GM23338 (cell line): ENCODE results near the gene LRFN3.

Experiments used
- CREB1 ChIP-seq: fragments of 250-450 bp; sonication (Bioruptor Pico); IDR thresholded peaks from 2 replicates; pipeline ENCODE4 v1.5.0; 2020; ENCODE audit warnings: low read depth, mild to moderate bottlenecking, moderate library complexity
- EZH2 ChIP-seq: fragments of 200-600 bp; sonication (generic); IDR thresholded peaks from one replicate; pipeline ENCODE4 v1.8.0; 2017; ENCODE audit warnings: antibody characterized with exemption, mild to moderate bottlenecking, low read depth; ENCODE audit not compliant: unreplicated experiment
- EZH2phosphoT487 ChIP-seq: fragments of 200-600 bp; sonication (generic); IDR thresholded peaks from one replicate; pipeline ENCODE4 v1.8.1; 2018; ENCODE audit warnings: antibody characterized with exemption; ENCODE audit not compliant: unreplicated experiment
- JUNB ChIP-seq: IDR thresholded peaks from one replicate; pipeline ENCODE4 v1.6.1; 2016; ENCODE audit warnings: antibody characterized with exemption; ENCODE audit not compliant: unreplicated experiment
- NANOG ChIP-seq: IDR thresholded peaks from 2 replicates; pipeline ENCODE4 v1.6.1; 2016; ENCODE audit warnings: antibody characterized with exemption, borderline replicate concordance
- POLR2AphosphoS5 ChIP-seq: IDR thresholded peaks from 2 replicates; pipeline ENCODE4 v1.6.1; 2016; ENCODE audit warnings: antibody characterized with exemption, low read depth
- STAT1 ChIP-seq: IDR thresholded peaks from one replicate; pipeline ENCODE4 v1.6.1; 2016; ENCODE audit warnings: antibody characterized with exemption; ENCODE audit not compliant: unreplicated experiment
- ZNF114 ChIP-seq: fragments of 250-450 bp; sonication (Bioruptor Pico); IDR thresholded peaks from 2 replicates; pipeline ENCODE4 v1.5.0; 2020; ENCODE audit warnings: mild to moderate bottlenecking, moderate library complexity
- ZNF331 ChIP-seq: fragments of 250-450 bp; sonication (Bioruptor Pico); IDR thresholded peaks from 2 replicates; pipeline ENCODE4 v1.5.0; 2020; ENCODE audit warnings: low read depth, mild to moderate bottlenecking, moderate library complexity
- TF ChIP-seq, protein P1 (sequence below), 2 experiments: fragments of 200-600 bp in 1 of 2; sonication (generic) in 1 of 2; conservative IDR thresholded peaks; 2 replicates each; pipeline versions ENCODE4 v1.5.1 to v1.6.1; 2016 to 2017; ENCODE audit warnings: antibody characterized with exemption in 2 of 2, low read depth in 2 of 2, mild to moderate bottlenecking in 2 of 2, moderate library complexity in 1 of 2
- TF ChIP-seq, protein P2 (sequence below): IDR thresholded peaks from one replicate; pipeline ENCODE4 v1.6.1; 2018; ENCODE audit warnings: antibody characterized with exemption; ENCODE audit not compliant: unreplicated experiment
- TF ChIP-seq, protein P3 (sequence below): IDR thresholded peaks from 2 replicates; pipeline ENCODE4 v1.6.1; 2016; ENCODE audit warnings: antibody characterized with exemption
- TF ChIP-seq, protein P4 (sequence below): fragments of 250-450 bp; sonication (Bioruptor Pico); IDR thresholded peaks from 2 replicates; pipeline ENCODE4 v1.5.0; 2020; ENCODE audit warnings: mild to moderate bottlenecking, moderate library complexity

DNA sequence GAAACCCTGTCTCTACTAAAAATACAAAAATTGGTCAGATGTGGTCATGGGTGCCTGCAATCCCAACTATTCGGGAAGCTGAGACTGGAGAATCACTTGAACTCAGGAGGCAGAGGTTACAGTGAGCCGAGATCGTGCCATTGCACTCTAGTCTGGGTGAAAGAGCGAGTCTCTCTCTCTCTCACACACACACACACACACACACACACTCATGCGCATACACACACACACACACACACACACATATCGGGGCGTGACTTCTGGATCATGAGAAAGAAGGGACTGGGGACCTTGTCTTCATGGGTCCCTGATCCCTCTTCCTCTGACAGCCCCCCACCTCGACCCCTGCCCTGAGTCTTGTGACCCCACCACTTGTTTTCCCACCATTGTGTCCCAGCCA, 47.0 kb downstream of the LRFN3 start:
- TF ChIP-seq EZH2 (no peak), POLR2AphosphoS5 (no peak), EZH2phosphoT487 (no peak), ZNF114 (CRISPR knock-in tag) (no peak), NANOG (no peak), JUNB (no peak), CREB1 (no peak), ZNF331 (CRISPR knock-in tag) (no peak), STAT1 (no peak)
- TF ChIP-seq, protein P1, sequence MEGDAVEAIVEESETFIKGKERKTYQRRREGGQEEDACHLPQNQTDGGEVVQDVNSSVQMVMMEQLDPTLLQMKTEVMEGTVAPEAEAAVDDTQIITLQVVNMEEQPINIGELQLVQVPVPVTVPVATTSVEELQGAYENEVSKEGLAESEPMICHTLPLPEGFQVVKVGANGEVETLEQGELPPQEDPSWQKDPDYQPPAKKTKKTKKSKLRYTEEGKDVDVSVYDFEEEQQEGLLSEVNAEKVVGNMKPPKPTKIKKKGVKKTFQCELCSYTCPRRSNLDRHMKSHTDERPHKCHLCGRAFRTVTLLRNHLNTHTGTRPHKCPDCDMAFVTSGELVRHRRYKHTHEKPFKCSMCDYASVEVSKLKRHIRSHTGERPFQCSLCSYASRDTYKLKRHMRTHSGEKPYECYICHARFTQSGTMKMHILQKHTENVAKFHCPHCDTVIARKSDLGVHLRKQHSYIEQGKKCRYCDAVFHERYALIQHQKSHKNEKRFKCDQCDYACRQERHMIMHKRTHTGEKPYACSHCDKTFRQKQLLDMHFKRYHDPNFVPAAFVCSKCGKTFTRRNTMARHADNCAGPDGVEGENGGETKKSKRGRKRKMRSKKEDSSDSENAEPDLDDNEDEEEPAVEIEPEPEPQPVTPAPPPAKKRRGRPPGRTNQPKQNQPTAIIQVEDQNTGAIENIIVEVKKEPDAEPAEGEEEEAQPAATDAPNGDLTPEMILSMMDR (conservative IDR thresholded peaks at IDR 0.05; ENCODE audit: low read depth in 2 of 2) = no peak
- TF ChIP-seq, protein P2, sequence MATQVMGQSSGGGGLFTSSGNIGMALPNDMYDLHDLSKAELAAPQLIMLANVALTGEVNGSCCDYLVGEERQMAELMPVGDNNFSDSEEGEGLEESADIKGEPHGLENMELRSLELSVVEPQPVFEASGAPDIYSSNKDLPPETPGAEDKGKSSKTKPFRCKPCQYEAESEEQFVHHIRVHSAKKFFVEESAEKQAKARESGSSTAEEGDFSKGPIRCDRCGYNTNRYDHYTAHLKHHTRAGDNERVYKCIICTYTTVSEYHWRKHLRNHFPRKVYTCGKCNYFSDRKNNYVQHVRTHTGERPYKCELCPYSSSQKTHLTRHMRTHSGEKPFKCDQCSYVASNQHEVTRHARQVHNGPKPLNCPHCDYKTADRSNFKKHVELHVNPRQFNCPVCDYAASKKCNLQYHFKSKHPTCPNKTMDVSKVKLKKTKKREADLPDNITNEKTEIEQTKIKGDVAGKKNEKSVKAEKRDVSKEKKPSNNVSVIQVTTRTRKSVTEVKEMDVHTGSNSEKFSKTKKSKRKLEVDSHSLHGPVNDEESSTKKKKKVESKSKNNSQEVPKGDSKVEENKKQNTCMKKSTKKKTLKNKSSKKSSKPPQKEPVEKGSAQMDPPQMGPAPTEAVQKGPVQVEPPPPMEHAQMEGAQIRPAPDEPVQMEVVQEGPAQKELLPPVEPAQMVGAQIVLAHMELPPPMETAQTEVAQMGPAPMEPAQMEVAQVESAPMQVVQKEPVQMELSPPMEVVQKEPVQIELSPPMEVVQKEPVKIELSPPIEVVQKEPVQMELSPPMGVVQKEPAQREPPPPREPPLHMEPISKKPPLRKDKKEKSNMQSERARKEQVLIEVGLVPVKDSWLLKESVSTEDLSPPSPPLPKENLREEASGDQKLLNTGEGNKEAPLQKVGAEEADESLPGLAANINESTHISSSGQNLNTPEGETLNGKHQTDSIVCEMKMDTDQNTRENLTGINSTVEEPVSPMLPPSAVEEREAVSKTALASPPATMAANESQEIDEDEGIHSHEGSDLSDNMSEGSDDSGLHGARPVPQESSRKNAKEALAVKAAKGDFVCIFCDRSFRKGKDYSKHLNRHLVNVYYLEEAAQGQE = no peak
- TF ChIP-seq, protein P3, sequence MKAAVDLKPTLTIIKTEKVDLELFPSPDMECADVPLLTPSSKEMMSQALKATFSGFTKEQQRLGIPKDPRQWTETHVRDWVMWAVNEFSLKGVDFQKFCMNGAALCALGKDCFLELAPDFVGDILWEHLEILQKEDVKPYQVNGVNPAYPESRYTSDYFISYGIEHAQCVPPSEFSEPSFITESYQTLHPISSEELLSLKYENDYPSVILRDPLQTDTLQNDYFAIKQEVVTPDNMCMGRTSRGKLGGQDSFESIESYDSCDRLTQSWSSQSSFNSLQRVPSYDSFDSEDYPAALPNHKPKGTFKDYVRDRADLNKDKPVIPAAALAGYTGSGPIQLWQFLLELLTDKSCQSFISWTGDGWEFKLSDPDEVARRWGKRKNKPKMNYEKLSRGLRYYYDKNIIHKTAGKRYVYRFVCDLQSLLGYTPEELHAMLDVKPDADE = no peak
- TF ChIP-seq, protein P4, sequence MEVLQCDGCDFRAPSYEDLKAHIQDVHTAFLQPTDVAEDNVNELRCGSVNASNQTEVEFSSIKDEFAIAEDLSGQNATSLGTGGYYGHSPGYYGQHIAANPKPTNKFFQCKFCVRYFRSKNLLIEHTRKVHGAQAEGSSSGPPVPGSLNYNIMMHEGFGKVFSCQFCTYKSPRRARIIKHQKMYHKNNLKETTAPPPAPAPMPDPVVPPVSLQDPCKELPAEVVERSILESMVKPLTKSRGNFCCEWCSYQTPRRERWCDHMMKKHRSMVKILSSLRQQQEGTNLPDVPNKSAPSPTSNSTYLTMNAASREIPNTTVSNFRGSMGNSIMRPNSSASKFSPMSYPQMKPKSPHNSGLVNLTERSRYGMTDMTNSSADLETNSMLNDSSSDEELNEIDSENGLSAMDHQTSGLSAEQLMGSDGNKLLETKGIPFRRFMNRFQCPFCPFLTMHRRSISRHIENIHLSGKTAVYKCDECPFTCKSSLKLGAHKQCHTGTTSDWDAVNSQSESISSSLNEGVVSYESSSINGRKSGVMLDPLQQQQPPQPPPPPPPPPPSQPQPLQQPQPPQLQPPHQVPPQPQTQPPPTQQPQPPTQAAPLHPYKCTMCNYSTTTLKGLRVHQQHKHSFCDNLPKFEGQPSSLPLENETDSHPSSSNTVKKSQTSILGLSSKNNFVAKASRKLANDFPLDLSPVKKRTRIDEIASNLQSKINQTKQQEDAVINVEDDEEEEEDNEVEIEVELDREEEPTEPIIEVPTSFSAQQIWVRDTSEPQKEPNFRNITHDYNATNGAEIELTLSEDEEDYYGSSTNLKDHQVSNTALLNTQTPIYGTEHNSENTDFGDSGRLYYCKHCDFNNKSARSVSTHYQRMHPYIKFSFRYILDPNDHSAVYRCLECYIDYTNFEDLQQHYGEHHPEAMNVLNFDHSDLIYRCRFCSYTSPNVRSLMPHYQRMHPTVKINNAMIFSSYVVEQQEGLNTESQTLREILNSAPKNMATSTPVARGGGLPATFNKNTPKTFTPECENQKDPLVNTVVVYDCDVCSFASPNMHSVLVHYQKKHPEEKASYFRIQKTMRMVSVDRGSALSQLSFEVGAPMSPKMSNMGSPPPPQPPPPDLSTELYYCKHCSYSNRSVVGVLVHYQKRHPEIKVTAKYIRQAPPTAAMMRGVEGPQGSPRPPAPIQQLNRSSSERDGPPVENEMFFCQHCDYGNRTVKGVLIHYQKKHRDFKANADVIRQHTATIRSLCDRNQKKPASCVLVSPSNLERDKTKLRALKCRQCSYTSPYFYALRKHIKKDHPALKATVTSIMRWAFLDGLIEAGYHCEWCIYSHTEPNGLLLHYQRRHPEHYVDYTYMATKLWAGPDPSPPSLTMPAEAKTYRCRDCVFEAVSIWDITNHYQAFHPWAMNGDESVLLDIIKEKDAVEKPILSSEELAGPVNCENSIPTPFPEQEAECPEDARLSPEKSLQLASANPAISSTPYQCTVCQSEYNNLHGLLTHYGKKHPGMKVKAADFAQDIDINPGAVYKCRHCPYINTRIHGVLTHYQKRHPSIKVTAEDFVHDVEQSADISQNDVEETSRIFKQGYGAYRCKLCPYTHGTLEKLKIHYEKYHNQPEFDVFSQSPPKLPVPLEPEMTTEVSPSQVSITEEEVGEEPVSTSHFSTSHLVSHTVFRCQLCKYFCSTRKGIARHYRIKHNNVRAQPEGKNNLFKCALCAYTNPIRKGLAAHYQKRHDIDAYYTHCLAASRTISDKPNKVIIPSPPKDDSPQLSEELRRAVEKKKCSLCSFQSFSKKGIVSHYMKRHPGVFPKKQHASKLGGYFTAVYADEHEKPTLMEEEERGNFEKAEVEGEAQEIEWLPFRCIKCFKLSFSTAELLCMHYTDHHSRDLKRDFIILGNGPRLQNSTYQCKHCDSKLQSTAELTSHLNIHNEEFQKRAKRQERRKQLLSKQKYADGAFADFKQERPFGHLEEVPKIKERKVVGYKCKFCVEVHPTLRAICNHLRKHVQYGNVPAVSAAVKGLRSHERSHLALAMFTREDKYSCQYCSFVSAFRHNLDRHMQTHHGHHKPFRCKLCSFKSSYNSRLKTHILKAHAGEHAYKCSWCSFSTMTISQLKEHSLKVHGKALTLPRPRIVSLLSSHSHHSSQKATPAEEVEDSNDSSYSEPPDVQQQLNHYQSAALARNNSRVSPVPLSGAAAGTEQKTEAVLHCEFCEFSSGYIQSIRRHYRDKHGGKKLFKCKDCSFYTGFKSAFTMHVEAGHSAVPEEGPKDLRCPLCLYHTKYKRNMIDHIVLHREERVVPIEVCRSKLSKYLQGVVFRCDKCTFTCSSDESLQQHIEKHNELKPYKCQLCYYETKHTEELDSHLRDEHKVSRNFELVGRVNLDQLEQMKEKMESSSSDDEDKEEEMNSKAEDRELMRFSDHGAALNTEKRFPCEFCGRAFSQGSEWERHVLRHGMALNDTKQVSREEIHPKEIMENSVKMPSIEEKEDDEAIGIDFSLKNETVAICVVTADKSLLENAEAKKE (CRISPR knock-in tag) = no peak
